ENCODE data around the gene GPR183.

GPR183 gene

GRCh38 chr13:99269627-99270241, 37.5 kb downstream of the GPR183 start:
- DNase-seq (ENCODE audit: low read depth): no peak
- no peak overlapping the region for H3K4me3 ChIP-seq (ENCODE audit: low read depth, low read length)
- TF ChIP-seq, protein P1, sequence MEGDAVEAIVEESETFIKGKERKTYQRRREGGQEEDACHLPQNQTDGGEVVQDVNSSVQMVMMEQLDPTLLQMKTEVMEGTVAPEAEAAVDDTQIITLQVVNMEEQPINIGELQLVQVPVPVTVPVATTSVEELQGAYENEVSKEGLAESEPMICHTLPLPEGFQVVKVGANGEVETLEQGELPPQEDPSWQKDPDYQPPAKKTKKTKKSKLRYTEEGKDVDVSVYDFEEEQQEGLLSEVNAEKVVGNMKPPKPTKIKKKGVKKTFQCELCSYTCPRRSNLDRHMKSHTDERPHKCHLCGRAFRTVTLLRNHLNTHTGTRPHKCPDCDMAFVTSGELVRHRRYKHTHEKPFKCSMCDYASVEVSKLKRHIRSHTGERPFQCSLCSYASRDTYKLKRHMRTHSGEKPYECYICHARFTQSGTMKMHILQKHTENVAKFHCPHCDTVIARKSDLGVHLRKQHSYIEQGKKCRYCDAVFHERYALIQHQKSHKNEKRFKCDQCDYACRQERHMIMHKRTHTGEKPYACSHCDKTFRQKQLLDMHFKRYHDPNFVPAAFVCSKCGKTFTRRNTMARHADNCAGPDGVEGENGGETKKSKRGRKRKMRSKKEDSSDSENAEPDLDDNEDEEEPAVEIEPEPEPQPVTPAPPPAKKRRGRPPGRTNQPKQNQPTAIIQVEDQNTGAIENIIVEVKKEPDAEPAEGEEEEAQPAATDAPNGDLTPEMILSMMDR (IDR thresholded peaks at IDR 0.05; ENCODE audit: control insufficient read depth, extremely low read depth, insufficient read depth): peak; percentile 83

DNA sequence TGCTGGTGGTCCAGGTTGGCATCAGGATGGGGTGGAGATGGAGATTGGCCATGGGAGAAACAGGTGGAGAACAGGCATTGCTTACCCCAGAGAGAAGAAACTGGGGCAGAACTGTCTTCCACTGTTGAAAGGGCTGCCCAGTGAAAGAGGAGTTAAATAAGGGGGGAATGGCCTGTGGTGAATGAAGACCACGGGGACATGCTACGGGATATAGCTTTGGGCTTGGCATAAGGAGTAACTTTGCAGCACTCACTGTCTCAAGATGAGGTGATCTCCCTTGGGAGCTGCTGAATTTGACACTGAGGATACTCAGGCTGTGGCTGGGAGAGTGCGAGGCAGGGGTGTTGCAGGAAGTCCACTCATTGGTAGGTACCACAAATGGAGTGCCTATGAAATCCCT, 38.4 kb downstream of the GPR183 start:
- no peak overlapping the region for H3K4me3 ChIP-seq (ENCODE audit: low read depth, low read length)
- TF ChIP-seq, protein P1 (IDR thresholded peaks at IDR 0.05; ENCODE audit: control insufficient read depth, extremely low read depth, insufficient read depth): no peak
- DNase-seq (ENCODE audit: low read depth): no peak

DNA sequence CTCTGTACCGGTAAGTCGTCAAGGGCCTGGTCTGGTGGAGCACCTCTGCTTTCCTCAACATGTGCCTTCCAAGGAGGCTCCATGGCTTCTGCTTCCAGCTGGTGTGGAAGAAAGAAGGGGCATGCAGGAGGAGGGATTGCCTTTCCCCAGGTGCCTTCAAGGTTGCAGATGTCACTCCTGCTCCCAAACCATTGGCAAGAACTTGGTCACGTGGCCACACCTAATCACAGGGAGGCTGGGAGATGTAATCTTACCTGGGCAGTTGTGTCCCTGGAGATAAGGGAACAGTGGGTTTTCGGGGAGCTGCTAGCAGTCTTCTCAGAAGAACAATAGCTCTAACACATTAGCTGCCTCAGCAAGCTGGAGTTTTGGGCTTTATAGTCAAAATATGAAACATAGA, 39.3 kb downstream of the GPR183 start:
- TF ChIP-seq, protein P1 (IDR thresholded peaks at IDR 0.05; ENCODE audit: control insufficient read depth, extremely low read depth, insufficient read depth): no peak
- no peak overlapping the region for H3K4me3 ChIP-seq (ENCODE audit: low read depth, low read length)
- no peak for DNase-seq (ENCODE audit: low read depth)

DNA sequence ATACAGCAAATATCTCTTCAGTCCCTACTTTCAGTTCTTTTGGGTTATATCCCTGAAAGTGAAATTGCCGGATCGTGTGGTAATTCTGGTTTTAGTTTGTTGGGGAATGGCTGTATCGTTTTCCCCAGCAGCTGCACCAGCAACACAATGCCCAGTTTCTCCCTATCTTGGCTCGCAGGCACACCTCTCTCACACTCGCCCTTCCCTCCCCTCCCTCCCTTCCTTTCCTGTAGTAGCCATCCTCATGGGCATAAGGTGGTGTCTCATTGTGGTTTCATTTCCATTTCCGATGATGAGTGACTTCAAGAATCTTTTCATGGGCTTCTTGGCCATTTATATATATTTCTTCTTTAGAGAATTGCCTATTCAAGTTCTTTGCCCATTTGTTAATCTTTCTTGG, 40.4 kb downstream of the GPR183 start:
- TF ChIP-seq, protein P1 (IDR thresholded peaks at IDR 0.05; ENCODE audit: control insufficient read depth, extremely low read depth, insufficient read depth): no peak
- DNase-seq (ENCODE audit: low read depth): no peak
- no peak overlapping the region for H3K4me3 ChIP-seq (ENCODE audit: low read depth, low read length)

GRCh38 chr13:99265821-99266426, 41.3 kb downstream of the GPR183 start:
- TF ChIP-seq, protein P1 (IDR thresholded peaks at IDR 0.05; ENCODE audit: control insufficient read depth, extremely low read depth, insufficient read depth): peak; percentile 50
- DNase-seq (ENCODE audit: low read depth): no peak
- H3K4me3 ChIP-seq (ENCODE audit: low read depth, low read length): no peak overlapping the region

GRCh38 chr13:99265162-99265800, 41.9 kb downstream of the GPR183 start:
- no peak for DNase-seq (ENCODE audit: low read depth)

More at GRCh38 chr13:99265162-99265800, 41.9 kb downstream of the GPR183 start:
- TF ChIP-seq, protein P1 (IDR thresholded peaks at IDR 0.05; ENCODE audit: control insufficient read depth, extremely low read depth, insufficient read depth): no peak
- H3K4me3 ChIP-seq (ENCODE audit: low read depth, low read length): no peak overlapping the region

All from LNCaP clone FGC (cell line).